CD4-positive, alpha-beta T cell (primary cell): Measurements from ENCODE around the gene SREBF1. TPM values are rescaled to one million over a fixed set of nuclear protein-coding genes. Genes with fewer than 3 reads are reported as not detected.

Experiments
- ATAC-seq: fragments of 200-7000 bp; cut with Tn5 transposase; one replicate; pipeline ENCODE4 v1.10.0; 2022; ENCODE audit warnings: mild to moderate bottlenecking; ENCODE audit not compliant: poor library complexity
- CTCF ChIA-PET: fragments of 350-600 bp; sonication (Branson Sonifier 250); formaldehyde crosslinking; loops from one replicate; lab custom pipeline; 2021; ENCODE audit warnings: antibody characterized with exemption, inconsistent platforms; lab: Charles Lee
- POLR2A ChIA-PET: fragments of 350-600 bp; sonication (Branson Sonifier 250); formaldehyde crosslinking; loops from one replicate; lab custom pipeline; 2021; ENCODE audit warnings: antibody characterized with exemption, inconsistent platforms; lab: Charles Lee
- DNase-seq, 14 experiments: peaks; one replicate each; pipeline ENCODE4 v3.0.0-alpha.2; 2013 to 2020; ENCODE audit warnings: mixed read lengths in 2 of 14
- H3K27ac ChIP-seq, 2 donors: one replicate each; pipeline versions ENCODE4 v1.5.1 to v1.7.0; 2013; ENCODE audit warnings: low read length in 2 of 2, low read depth in 1 of 2, mild to moderate bottlenecking in 1 of 2
- H3K27me3 ChIP-seq, 2 experiments: 1 replicate in 1 of 2; 2 replicates in 1 of 2; pipeline versions ENCODE4 v1.6.1 to v1.7.0; 2013; ENCODE audit warnings: low read length in 2 of 2, control low read depth in 1 of 2, mild to moderate bottlenecking in 1 of 2, moderate library complexity in 1 of 2; ENCODE audit not compliant: insufficient read depth in 2 of 2, control insufficient read depth in 1 of 2
- H3K36me3 ChIP-seq: one replicate; pipeline ENCODE4 v1.6.1; 2013; ENCODE audit warnings: low read length, control low read depth; ENCODE audit not compliant: insufficient read depth
- H3K4me1 ChIP-seq: one replicate; pipeline ENCODE4 v1.6.1; 2013; ENCODE audit warnings: low read length, control low read depth; ENCODE audit not compliant: insufficient read depth
- H3K4me3 ChIP-seq: one replicate; pipeline ENCODE4 v1.5.1; 2013; ENCODE audit warnings: mild to moderate bottlenecking, low read length, moderate library complexity
- H3K9me3 ChIP-seq, 2 experiments: 1 replicate in 1 of 2; 2 replicates in 1 of 2; pipeline versions ENCODE4 v1.6.1 to v1.7.0; 2013; ENCODE audit warnings: low read length in 2 of 2, mild to moderate bottlenecking in 2 of 2, control low read depth in 1 of 2, moderate library complexity in 1 of 2; ENCODE audit not compliant: control insufficient read depth in 1 of 2, insufficient read depth in 1 of 2
- H3K27ac Mint-ChIP-seq: one replicate; pipeline ENCODE4 v1.8.0; 2020; ENCODE audit warnings: mixed read lengths
- H3K27me3 Mint-ChIP-seq: one replicate; pipeline ENCODE4 v1.8.0; 2021; ENCODE audit warnings: mixed read lengths
- H3K36me3 Mint-ChIP-seq: one replicate; pipeline ENCODE4 v1.8.0; 2021; ENCODE audit warnings: low read depth, mixed read lengths
- H3K4me1 Mint-ChIP-seq: one replicate; pipeline ENCODE4 v1.8.0; 2021; ENCODE audit warnings: low read depth, mixed read lengths
- H3K4me3 Mint-ChIP-seq: one replicate; pipeline ENCODE4 v1.8.0; 2020; ENCODE audit warnings: mild to moderate bottlenecking, mixed read lengths
- H3K9me3 Mint-ChIP-seq: one replicate; pipeline ENCODE4 v1.8.0; 2020; ENCODE audit warnings: mixed read lengths
- intact Hi-C, 2 experiments: fragments of 100-400 bp; cut with DNase I in 1 of 2; cut with micrococcal nuclease in 1 of 2; formaldehyde crosslinking; loops; one replicate each; pipeline versions ENCODE4 v1.15.1 to v1.9.0; 2023 to 2025; cut with DNase I, micrococcal nuclease
- total RNA-seq, 174 experiments: library from RNA in 2 of 174; stranded (reverse) in 2 of 174; gene quantifications; one replicate each; pipeline ENCODE4 v1.2.3 and lab custom pipeline; 2021 to 2026
- TF ChIP-seq, protein P1 (sequence below): fragments of 200-600 bp; IDR thresholded peaks from one replicate; pipeline ENCODE4 v1.8.0; 2022; ENCODE audit warnings: antibody characterized with exemption, mild to moderate bottlenecking

SREBF1 gene
- total RNA-seq, 2 experiments from 2014 or later = 249 to 264 TPM

DNA sequence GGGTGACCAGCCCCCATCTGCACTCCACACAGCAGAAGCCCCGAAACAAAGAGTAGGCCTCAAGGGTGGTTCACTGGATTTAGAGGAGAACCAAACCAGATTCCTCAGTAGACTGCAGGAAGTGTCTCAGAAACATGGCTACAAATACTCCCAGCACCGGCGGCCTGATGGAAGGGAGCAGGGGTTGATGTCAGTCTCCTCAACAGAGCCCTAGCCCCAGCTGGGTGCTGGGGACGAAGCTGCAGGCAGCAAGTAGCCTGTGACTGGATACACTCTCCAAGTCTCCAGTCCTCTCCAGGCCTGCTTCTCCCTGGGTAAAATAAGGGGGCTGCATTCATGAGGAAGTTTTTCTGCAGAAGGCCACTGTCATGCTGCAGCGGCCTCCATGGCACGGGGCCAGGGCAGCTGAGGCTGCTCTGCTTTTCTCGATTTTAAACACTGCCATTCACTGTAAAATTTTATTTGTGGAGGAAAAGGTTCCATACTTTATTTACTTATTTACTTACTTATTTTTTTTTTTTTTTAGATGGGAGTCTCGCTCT is 36.7 kb upstream of the SREBF1 start:
- ATAC-seq = no peak
- Histone ChIP-seq H3K27ac (no peak overlapping the region), H3K36me3 (peaks cover 50% of the 10 kb centered on the region), H3K4me1 (no peaks in the 10 kb centered on the region), H3K9me3 (no peaks in the 10 kb centered on the region), H3K4me3 (no peak overlapping the region), H3K27me3 (no peaks in the 10 kb centered on the region)
- intact Hi-C loops = no loop called here
- no peak overlapping the region for H3K4me3 Mint-ChIP-seq
- CTCF ChIA-PET = no interaction called here
- TF ChIP-seq, protein P1, sequence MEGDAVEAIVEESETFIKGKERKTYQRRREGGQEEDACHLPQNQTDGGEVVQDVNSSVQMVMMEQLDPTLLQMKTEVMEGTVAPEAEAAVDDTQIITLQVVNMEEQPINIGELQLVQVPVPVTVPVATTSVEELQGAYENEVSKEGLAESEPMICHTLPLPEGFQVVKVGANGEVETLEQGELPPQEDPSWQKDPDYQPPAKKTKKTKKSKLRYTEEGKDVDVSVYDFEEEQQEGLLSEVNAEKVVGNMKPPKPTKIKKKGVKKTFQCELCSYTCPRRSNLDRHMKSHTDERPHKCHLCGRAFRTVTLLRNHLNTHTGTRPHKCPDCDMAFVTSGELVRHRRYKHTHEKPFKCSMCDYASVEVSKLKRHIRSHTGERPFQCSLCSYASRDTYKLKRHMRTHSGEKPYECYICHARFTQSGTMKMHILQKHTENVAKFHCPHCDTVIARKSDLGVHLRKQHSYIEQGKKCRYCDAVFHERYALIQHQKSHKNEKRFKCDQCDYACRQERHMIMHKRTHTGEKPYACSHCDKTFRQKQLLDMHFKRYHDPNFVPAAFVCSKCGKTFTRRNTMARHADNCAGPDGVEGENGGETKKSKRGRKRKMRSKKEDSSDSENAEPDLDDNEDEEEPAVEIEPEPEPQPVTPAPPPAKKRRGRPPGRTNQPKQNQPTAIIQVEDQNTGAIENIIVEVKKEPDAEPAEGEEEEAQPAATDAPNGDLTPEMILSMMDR = no peak
- POLR2A ChIA-PET = no interaction called here
- no peak overlapping the region for H3K27ac Mint-ChIP-seq
- no peaks in the 10 kb centered on the region for H3K27me3 Mint-ChIP-seq
- H3K36me3 Mint-ChIP-seq = peaks cover 64% of the 10 kb centered on the region
- H3K9me3 Mint-ChIP-seq = no peaks in the 10 kb centered on the region
- no peak for DNase-seq
- H3K4me1 Mint-ChIP-seq = no peaks in the 10 kb centered on the region

GRCh38 chr17:17872547-17873345 is 36.0 kb upstream of the SREBF1 start:
- Mint-ChIP-seq H3K9me3 (no peaks in the 10 kb centered on the region), H3K36me3 (peaks cover 64% of the 10 kb centered on the region), H3K4me1 (no peaks in the 10 kb centered on the region), H3K27me3 (no peaks in the 10 kb centered on the region), H3K4me3 (no peak overlapping the region), H3K27ac (no peak overlapping the region)
- no peak for DNase-seq
- Histone ChIP-seq H3K4me3 (no peak overlapping the region), H3K9me3 (no peaks in the 10 kb centered on the region), H3K36me3 (peaks cover 50% of the 10 kb centered on the region), H3K27me3 (no peaks in the 10 kb centered on the region), H3K4me1 (no peaks in the 10 kb centered on the region), H3K27ac (no peak overlapping the region)
- intact Hi-C loops = no loop called here
- POLR2A ChIA-PET = no interaction called here
- CTCF ChIA-PET = no interaction called here
- TF ChIP-seq, protein P1 = no peak
- no peak for ATAC-seq

DNA sequence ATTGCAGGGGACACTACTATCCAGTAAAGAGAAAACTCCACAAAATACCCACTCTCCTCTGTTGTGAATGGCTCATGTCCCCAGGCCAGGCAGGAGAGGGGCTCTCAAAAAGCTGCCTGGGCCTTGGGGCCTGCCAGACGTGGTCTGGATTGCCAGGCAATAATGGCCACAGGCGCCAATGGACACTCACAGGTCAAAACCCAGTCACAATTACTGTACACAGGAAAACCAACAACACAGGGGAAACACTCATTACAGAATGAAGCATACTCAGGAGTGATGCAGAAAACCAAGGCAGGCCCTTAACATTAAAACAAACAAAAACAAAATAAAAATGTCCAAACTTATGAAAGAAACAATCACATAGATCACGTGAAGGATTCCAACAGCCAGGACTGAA is 35.1 kb upstream of the SREBF1 start:
- H3K9me3 ChIP-seq = no peaks in the 10 kb centered on the region
- H3K4me1 ChIP-seq = no peaks in the 10 kb centered on the region
- H3K27me3 ChIP-seq = no peaks in the 10 kb centered on the region
- ChIA-PET CTCF (no interaction called here), POLR2A (no interaction called here)
- ATAC-seq (no peak), DNase-seq (no peak)
- Mint-ChIP-seq H3K36me3 (peaks cover 65% of the 10 kb centered on the region), H3K4me1 (no peaks in the 10 kb centered on the region), H3K27ac (no peak overlapping the region), H3K4me3 (no peak overlapping the region), H3K27me3 (no peaks in the 10 kb centered on the region), H3K9me3 (no peaks in the 10 kb centered on the region)
- H3K4me3 ChIP-seq = no peak overlapping the region
- H3K27ac ChIP-seq = no peak overlapping the region
- peaks cover 50% of the 10 kb centered on the region for H3K36me3 ChIP-seq
- intact Hi-C loops = no loop called here
- TF ChIP-seq, protein P1 = no peak
